K562 (cell line): ENCODE results near the gene CELSR3.

Source experiments
- KAT8 ChIP-seq: fragments of 450-650 bp; IDR thresholded peaks from 2 replicates; pipeline ENCODE4 v1.6.1; 2016; ENCODE audit warnings: low read depth, mild to moderate bottlenecking
- STAG1 ChIP-seq: sonication (generic); formaldehyde crosslinking; IDR thresholded peaks from 2 replicates; pipeline ENCODE4 v1.5.0; 2020; ENCODE audit warnings: missing genetic modification reagents, borderline replicate concordance
- TARDBP ChIP-seq: fragments of 450-650 bp; IDR thresholded peaks from 2 replicates; pipeline ENCODE4 v1.6.1; 2016
- ZFX ChIP-seq: sonication (generic); formaldehyde crosslinking; IDR thresholded peaks from 2 replicates; pipeline ENCODE4 v1.8.0; 2022; ENCODE audit warnings: mild to moderate bottlenecking, missing genetic modification reagents, moderate library complexity
- ZNF780A ChIP-seq: fragments of 250-450 bp; sonication (Bioruptor Pico); IDR thresholded peaks from 2 replicates; pipeline ENCODE4 v1.5.0; 2021; ENCODE audit warnings: mild to moderate bottlenecking

DNA sequence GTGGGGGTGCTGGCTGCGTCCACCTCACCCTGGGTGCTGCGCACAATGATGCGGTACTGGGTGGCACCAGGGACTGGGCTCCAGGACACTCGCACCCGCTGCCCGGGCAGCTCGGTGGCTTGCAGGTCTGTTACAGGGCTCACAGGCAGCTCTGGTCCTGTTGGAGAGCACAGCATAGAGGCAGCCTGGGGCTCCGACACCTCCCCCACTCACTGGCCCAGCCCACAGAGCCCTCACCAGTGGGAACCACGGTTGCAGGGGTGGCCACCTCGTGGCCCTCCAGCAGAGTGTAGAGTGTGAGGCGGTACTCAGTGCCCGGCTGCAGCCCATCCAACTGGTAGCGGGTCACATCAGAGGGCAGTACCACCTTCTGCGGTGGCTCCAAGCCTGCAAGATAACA lies 71.2 kb downstream of the CELSR3 start:
- TF ChIP-seq ZFX (CRISPR knock-in tag): no peak
- no peak for TF ChIP-seq TARDBP
- no peak for TF ChIP-seq ZNF780A
- TF ChIP-seq STAG1 (CRISPR knock-in tag): no peak
- TF ChIP-seq KAT8: no peak
